Activated CD8-positive, alpha-beta memory T cell treated with anti-CD3 and anti-CD28 coated beads, Interleukin-2, amount 50 U/mL, for 48 hours (primary cell): Measurements from ENCODE around the gene EHF.
"Not testable (repeated sequence)": the region's sequence is repeated elsewhere in the genome, so short reads cannot be mapped to it uniquely, and the experiment has no call there.

ENCODE experiments used
- DNase-seq: peaks from one replicate; pipeline ENCODE4 v3.0.0-alpha.2; 2020

Gene EHF

DNA sequence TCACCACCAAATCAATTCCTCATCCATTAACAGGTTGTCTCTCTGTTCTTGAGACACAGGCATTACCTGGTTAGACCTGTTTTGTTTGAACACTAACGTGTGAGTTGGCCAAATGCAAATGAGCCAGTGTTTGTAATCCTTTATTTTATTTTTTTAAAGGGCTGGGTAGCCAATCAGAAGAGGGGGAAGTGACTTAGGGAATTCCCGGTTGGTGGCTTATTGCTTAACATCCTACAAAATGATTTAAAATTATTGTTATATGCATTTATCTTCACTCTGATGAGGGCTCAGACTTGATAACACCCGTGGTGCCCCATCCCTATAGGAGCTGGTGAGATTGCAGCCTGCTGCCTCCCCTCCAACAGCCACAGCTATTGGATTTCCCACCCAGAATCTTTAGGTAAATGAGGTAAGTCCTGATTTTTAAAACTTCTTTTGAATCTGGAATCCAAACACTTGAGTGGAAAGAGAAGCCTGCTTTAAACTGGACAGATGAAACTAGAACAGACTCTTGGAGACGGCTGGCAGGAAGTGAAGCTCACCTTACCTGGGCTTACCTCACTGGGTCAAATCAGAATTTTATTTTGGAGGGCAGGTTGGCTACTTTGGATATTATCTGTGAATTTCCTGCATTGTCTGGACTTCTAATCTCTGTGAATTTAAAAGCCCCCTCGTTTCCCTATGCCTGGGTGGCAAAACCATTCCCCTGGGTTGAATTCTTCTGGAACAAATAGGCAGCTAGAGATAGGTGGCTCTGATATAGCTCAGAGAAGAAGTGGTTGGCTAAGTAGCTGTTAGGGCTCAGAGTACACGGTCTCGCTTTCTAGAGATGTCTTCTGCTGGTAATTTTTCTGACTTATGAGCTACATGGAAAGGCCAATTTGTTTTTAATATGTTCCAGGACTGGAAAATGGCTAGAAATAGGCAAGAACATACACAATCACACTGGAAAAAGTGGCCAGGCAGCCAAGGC, at the start of gene EHF:
EHF (plus strand) TSS at position 274 of the 973 bp plus-strand sequence. CDS start 21,538 bp downstream, outside the sequence.
- no peak for DNase-seq

DNA sequence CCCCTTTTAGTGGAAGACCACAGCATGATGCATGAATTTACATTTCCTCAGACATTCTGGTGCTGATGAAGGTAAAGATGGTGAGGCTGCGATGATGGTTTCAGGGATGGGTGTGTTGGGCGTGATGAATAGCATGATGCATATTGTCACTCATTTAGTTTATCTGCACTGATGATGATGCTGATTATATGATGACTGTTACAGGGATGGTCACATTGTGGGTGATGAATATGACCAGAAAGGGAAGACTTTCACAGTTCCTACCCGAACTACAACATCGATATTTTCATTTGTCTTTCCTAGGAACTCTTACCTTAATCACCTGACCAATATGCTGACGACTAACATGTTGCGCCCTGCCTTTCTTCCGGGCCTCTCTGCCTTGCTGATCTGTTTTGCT, 47.4 kb upstream of the EHF start:
- DNase-seq: no peak

DNA sequence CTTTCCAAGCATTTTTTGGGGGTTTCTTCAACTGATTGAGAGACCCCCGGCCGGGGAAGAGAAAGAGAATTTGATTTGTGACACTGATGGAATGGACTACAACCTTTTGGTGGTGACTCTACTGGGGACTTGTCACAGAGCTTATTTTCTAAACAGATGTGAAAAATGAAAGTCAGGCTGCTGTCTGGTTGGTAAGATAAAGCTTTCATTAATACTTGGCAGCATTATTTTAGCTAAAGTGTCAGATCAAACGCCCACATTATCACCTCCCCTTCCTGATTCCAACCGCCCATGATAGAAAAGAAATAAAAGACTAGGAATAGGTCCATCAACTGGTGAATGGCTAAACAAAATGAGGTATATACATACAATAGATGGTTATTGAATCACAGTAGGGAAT, 45.6 kb upstream of the EHF start:
- no peak for DNase-seq

DNA sequence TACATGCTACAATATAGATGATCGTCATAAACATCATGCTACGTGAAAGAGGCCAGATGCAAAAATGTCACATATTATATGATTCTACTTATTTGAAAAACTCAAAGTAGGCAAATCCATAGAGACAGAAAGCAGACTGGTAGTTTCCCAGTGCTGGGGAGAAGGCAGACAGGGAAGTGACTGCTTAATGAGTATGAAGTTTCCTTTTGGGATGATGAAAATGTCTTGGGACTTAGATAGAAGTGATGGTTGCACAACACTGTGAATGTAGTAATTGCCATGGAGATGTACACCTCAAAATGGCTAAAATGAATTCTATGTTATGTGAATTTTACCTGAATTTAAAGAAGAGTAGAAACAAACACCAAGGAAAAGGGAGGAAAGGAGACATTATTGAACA, 45.2 kb upstream of the EHF start:
- no peak for DNase-seq

DNA sequence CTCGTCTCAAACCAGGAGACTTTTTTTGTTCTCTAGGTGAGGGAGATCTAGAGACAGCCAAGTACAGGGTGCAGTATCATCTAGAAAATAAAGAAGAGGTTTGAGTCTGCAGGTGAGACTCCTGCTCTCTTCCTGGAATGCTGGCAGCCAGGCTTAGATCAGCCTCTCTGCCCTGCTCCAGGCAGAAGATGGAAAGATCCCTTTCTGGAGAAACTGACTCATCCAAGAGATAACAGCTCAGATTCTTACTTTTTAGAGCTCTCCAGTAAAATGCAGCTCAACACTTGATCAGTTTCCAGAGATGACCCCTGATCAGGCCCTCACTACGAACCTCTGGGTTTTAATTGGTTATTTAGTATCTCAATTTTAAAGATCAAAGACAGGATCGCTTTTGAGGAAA, 44.6 kb upstream of the EHF start:
- no peak for DNase-seq

DNA sequence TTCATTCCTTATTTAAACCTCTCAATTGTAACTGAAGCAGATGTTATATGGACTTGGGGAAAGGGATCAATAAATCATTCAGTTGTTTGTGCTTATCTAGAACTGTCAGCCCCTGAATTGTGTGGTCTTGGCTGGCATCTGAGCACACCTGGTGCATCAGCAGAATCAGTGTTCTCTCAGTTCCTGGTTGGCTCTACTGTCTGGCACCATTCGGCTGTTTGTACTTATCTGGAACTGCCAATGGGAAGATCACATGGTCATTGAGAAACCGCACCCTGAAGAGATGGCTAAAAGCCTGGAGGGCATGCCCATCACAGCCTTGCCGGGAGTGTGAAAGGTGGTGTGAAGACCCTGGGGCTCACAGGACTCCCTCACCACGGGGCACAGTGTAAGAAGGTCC, 37.1 kb upstream of the EHF start:
- no peak for DNase-seq

DNA sequence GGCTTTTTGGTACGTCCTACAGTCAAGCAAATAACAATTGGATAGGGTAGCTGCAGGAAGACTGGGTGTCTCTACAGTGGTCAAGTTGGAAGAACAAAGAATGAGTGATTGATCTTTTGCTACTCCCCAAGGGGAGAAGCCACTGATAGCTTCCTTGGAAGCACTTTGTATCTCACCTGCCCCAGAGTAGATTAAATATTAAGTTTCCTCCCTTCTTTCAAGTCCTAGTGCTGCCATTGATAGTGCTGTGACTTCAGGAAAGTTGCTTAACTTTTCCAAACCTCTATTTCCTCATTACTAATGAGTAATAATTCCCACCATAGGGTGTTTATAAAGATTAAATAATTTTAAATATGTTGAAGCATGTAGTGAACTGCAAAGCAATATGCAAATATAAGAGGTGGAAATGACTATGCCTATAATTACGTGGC, 35.6 kb upstream of the EHF start:
- DNase-seq: no peak

DNA sequence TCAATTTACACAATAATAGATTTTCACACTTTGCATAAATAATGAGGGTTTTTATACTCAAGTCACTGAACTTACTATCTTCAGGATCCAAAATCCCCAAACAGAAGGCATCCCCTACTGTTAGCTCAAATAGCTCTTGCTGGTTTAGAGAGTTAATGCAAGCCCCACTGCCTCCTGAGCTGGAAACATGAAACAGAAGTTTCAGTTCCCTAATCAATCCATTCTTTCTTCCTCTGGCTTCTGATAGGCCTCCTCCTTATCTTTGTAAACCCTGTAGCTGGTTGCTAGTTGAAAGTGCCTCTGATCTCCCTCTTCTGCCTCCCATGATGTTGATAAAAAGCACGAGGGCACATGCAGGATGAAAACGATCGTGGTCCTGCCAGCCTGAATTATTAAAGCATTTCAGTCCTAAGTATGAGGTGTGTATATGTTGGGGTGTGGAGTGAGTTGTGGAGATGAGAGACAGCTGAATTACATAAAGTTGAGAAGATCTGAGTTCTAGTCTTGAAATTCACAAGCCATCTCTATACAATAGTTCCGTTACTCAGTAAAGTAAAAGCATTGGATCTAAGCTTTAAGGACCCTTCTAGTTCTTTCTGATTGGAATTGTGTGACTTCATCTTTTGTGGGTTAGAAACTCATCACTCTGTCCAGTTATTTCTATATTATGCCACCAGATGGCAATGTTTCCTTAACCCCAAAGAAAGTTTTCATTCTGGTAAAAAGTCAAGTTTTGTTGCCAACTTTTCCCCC, 35.0 kb upstream of the EHF start:
- no peak for DNase-seq

DNA sequence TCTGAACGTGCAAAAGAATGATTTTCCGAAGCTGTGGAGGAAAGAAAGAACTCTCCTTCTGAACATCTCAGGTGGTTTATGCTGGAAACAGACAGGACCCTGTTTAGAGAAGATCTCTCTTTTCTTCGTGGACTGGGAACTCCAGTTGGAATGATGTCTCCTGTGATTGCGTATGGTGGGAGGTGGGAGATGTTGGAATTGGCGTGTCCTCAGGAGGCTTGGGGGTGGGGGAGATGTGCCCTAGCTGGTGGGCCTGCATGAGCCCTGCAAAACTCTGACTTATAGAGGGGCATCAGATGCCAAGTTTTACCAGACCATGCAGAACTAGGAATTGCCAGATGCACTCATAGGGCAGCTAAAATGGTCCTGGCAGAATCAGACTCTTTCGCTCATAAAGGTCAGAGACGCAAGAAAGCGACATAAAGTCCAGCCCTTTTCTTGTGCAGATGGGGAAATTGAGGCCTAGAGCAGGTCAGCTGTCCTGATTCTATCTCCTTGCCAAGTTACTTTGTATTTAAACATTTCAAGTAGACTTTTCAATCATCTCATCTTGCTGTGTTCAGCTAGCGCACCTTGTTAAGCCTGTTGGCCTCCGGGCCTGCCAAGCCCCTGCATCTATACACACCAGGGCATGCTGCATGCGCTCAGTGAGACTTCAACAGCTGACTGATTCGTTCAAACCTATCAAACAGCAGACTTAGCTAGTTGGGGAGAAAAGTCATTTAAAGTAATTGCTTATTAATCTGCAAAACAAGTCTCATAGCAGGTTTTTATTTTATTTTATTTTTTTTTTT, 34.2 kb upstream of the EHF start:
- no peak for DNase-seq

DNA sequence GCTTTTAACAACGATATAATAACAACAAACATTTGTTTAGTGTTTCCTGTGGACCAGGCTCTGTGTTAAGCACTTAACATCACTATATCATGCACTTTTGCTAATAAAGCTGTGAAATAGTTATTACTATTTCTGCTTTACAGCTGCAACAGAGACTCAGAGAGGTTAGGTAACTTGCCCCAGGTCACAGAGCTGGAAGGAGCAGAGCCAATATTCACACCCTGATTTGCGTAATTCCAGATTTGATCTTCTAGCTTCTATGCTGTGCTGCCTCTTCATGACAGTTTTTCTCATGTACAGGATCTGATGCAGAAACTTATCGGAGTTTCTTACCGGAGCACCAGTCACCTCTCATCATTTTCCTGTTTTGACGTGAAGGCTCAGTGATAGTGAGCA, 33.6 kb upstream of the EHF start:
- DNase-seq: no peak

DNA sequence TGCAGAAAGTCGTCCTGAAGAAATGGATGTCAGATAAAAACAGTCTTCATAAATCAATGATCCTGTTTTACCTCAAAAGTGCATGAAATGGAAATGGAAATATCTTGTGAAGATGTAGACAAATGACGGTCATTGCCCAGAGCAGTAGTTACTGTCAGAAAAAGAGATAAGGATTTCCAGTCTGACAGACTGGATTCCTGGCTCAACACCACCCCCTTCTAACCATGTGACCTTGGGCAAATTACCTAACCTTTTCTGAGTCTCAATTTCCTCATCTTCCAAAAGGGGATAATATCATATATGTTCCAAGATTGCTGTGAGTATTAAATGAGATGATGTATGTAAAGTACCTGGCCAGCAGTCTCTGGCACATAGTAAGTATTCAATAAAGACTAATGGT, 32.9 kb upstream of the EHF start:
- DNase-seq: no peak

DNA sequence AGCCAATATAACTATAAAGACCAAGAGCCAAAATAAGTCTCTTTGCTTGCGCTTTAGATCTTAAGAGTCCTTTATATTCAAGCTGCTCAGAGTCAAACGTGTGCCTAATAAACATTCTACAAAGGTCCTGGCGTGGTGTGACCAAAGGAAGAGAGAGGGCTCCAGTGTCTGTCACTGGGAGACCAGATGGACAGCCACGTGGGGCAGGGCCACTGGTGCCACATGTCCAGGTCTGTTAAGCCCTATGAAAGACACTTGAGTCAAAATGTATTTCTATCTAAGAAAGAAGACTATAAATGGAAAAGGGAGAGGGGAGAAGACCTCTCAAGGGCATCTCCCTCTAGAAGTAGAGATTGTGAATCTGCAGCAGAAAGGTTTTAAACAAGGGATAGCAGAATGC, 32.2 kb upstream of the EHF start:
- DNase-seq: no peak

DNA sequence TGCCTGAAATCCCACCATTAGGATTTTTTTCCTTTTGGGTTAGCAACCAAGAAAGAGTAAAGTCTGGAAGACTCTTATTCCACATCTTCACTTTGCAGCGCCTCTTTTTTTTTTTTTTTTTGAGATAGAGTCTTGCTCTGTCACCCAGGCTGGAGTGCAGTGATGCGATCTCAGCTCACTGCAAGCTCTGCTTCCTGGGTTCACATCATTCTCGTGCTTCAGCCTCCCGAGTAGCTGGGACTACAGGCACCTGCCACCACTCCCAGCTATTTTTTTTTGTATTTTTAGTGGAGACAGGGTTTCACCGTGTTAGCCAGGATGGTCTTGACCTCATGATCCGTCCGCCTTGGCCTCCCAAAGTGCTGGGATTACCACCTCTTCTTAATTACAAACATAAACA, 31.7 kb upstream of the EHF start:
- not testable (repeated sequence) for DNase-seq

DNA sequence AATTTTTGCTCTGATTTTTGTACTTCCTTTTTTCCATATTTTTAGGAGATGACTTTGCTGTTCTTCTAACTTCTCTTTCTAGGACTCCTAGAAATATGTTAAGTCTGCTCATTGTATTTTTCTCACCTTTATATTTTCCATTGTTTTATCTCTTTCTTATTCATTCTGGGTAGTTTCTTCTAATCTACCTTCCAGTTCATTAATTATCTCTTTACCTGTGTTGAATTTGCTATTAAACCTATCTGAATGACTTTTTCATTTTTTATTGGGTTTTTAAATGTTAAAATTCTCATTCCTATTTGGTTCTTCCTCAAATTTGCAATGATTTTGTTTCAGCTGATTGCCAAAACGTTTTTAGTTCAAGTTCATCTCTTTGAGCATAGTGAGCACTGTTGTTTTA, 27.8 kb upstream of the EHF start:
- no peak for DNase-seq

DNA sequence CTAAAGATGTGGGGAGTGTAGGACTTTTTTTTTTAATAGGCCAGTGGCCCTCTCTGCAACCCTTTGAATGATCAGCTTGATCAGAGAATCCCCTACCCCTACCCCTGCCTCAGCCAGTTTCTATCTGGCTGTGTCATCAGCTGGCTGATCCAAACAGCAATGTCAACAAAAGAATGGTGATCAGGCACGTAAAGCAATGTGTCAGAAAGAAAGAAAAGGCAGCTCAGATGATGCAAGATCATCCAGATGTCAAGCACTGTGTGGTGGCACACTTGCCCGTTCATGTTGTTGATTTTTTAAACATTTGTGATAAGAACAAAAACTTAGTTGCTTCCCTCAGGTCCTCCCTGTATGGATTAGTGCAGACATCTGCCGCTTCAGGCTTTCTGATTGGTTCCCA, 26.3 kb upstream of the EHF start:
- no peak for DNase-seq

DNA sequence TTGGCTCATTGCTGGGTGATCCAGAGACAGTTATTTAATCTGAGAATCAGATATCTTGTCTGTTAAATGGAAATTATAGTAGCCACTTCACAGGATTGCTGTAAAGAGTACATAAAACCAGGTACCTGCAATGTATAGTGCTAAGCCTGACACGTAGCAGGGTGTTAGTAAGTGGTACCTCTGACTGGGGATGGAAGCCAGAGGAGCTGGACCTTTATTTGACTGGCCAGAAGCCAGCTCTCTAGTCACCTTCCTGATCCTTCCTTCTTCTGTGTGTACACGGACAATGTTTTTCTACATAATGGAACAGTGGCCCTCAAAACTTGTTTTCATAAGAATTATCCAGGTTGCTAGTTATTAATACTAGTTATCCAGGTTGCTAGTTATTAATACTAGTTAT, 25.5 kb upstream of the EHF start:
- DNase-seq: no peak

DNA sequence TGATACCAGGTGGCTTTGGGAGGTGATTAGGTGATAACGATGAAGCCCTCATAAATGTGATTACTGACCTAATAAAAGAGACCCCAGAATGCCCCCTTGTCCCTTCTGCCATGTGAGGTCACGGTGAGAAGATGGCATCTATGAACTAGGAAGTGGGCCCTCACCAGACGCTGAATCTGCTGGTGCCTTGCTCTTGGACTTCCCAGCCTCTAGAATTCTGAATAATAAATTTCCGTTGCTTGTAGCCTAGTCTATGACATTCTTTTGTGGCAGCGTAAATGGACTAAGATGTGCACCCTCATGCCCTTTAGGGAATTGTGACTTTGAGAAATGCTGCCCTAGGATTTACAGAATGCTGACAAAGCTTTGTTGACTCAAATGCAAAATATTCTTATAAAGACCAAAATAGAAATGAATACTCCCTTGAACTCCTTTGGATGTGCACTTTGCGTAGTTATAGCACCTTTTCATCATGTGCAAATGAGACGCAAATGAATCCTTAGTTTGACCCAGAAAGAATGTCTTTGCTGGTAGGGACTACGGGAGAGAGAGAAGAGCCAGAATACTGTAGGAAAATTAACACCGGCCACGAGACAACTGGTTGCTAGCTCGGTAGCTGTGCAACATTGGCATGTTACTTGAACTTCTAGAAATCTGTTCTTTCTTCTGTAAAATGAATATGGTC, 24.8 kb upstream of the EHF start:
- DNase-seq: no peak

DNA sequence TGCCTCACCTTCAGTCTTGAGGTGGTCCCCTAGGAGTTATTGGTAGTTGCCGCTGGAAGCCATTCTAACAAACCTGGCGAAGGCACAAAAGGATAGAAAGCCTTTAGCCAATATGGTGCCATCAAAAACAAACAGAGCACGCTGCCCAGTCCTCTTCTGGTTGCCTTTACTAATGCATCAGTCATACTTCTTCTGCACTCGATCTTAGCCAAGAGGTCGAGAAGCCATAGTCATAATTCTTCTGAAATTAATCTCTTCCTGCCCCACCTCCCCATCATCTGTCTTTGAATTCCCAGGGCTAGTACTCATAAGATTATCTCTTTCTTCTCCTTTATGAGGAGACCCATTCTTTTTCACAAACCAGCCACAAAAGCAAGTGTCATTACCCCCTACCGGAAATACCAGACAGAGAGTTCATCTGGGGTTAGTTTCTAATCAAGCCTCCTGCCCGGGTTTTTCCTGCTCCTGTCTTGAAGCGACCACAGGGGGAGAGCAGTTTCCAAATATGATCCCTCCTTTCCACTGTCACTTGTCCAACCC, 21.4 kb upstream of the EHF start:
- DNase-seq: no peak

DNA sequence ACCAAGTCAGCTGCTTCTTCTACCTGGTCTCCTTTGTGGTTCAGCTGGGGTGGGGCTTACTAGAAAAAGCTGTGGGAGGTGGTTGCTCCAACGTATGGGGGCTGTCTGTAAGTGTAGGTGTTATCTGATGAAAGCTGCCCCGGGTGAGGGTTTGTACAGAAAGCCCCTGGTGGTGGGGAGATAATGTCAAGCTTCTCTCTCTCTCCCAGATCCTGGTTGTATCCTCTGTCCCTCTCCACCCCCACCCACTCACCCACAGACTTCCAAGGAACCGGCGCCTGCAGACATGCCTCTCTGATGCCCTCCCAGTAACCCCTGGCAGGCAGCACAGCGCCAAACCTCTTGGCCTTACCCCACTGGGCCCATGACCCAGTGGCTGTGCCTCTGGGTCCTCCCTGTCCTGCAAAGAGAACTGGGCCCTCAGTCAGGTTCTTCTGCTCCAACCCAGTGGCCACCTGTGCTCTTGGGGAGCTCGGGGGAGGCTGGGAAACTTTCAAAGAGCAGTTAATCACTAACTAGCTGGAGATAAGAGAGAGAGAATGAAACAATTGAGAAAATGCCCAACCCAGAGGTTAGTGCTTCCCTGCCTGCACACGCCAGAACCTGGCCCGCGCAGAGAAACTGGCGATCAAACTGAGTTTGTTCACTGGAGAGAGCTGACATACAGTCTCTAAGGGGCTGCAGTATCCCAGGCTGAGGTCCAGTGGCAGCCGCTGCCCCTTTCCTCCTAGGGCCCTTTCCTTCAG, 20.4 kb upstream of the EHF start:
- DNase-seq: no peak

DNA sequence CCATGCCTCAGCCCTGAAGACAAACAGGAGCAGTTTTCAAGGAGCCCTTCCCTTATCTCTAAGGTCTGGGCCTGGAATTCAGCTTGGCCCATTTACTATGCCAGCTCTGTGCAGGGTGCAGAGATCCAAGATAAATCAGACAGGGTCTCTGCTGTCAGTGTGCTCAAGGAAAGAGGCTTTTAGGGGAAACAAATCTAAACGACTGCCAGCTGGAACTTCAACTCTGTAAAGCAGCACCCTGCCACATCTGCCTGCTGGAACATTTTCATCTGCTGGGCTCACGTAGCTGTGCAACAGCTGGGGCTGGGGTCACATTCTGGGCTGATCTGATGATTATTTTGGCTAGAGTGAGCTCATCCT, 19.8 kb upstream of the EHF start:
- no peak for DNase-seq

DNA sequence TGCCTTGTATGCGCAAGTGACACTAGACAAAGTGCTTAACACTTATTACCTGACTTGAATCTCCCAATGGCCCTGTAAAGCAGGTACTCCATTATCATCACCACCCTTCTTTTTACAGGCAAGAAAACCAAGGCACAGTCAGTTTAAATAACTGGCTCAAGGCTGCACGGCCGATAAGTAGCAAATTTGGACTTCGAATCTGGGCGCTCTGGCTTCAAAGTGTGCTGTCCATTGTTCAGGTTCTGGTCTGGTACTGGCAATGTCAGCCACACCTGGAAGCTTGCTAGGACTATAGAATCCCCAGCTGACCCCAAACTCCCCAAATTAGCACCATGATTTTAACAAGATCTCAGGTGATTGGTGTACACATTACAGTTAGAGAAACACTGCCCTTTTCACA, 19.3 kb upstream of the EHF start:
- DNase-seq: no peak

DNA sequence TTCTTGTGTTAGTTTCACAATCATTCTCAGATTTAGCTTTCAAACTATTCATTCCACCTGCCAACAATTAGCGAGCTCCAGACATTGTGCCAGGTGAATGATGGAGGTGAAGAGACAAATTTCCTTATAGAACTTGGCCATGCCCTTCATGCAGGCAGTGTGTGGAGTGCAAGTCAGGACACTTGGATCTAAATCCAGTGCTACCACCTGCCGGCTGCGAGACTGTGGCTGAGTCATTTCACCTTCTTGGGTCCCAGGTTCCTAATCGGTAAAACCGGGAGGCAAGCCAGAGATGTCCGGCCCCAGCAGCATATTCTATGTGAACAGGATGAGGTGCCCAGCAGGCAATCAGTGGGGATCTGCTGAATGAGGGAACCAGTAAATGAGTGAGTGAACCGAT, 18.6 kb upstream of the EHF start:
- no peak for DNase-seq
